HepG2 (cell line): ENCODE data around the gene DNAJA1. TPM values are rescaled to one million over a fixed set of nuclear protein-coding genes. Genes with fewer than 3 reads are reported as not detected.

Source experiments
- ATAC-seq: fragments of 200-7000 bp; cut with Tn5 transposase; 3 replicates; pipeline ENCODE4 v1.9.1; 2020; ENCODE audit warnings: mild to moderate bottlenecking, moderate library complexity
- BruUV-seq: library from RNA; stranded (reverse); fragments of 400-500 nt; replicated peaks from 2 replicates; lab custom pipeline; 2021; lab: Mats Ljungman, UMichigan
- CTCF ChIA-PET: fragments of 300-600 bp; formaldehyde crosslinking; extraction: SDS; loops from one replicate; lab custom pipeline; 2021; ENCODE audit warnings: low total read pairs, inconsistent platforms, low intra/inter-chr PET ratio; lab: Yijun Ruan, JAX
- POLR2A ChIA-PET: fragments of 350-600 bp; sonication (Branson Sonifier 250); formaldehyde crosslinking; loops from one replicate; lab custom pipeline; 2020; ENCODE audit warnings: antibody characterized with exemption, inconsistent platforms; lab: Yijun Ruan, JAX
- DNase-seq: peaks from one replicate; pipeline ENCODE4 v3.0.0-alpha.2; 2015; ENCODE audit warnings: low spot score
- FAIRE-seq: peaks from 3 replicates; lab custom pipeline; 2011; peaks lifted over from hg19 to GRCh38; lab: Jason Lieb, UNC
- H2AFZ ChIP-seq: one replicate; pipeline ENCODE4 v1.6.1; 2011; ENCODE audit warnings: low read length, inconsistent platforms
- H3K27ac ChIP-seq: fragments of 300-600 bp; 3 replicates; pipeline ENCODE4 v1.8.0; 2011; ENCODE audit warnings: mixed run types, mild to moderate bottlenecking, mixed read lengths, low read length, inconsistent platforms; ENCODE audit not compliant: insufficient read depth; ENCODE audit errors: extremely low read length
- H3K27me3 ChIP-seq, 2 experiments: fragments of 200-600 bp in 1 of 2; 2 replicates in 1 of 2; 3 replicates in 1 of 2; pipeline versions ENCODE4 v1.6.0 to v1.8.0; 2011; ENCODE audit warnings: low read length in 2 of 2, mild to moderate bottlenecking in 2 of 2, moderate library complexity in 2 of 2, inconsistent platforms in 1 of 2; ENCODE audit not compliant: insufficient read depth in 2 of 2, control insufficient read depth in 1 of 2
- H3K36me3 ChIP-seq, 2 experiments: fragments of 200-600 bp in 1 of 2; replicated peaks in 1 of 2; 2 replicates in 1 of 2; 3 replicates in 1 of 2; pipeline versions ENCODE4 v1.5.1 to v1.8.0; 2011; ENCODE audit warnings: low read length in 2 of 2, inconsistent platforms in 1 of 2; ENCODE audit not compliant: insufficient read depth in 2 of 2, control insufficient read depth in 1 of 2
- H3K4me1 ChIP-seq: 2 replicates; pipeline ENCODE4 v1.5.1; 2012; ENCODE audit warnings: low read length, inconsistent platforms; ENCODE audit not compliant: insufficient read depth
- H3K4me2 ChIP-seq: 2 replicates; pipeline ENCODE4 v1.6.0; 2011; ENCODE audit warnings: low read depth, low read length, inconsistent platforms
- H3K4me3 ChIP-seq, 3 experiments: fragments of 200-600 bp in 1 of 3; sonication (generic), shearing (Covaris generic) in 1 of 3; replicated peaks in 1 of 3; 2 replicates each; pipeline ENCODE4 v1.5.1; 2011 to 2016; ENCODE audit warnings: low read length in 3 of 3, inconsistent platforms in 2 of 3, low read depth in 2 of 3, mild to moderate bottlenecking in 2 of 3, control low read depth in 1 of 3, mixed read lengths in 1 of 3; ENCODE audit not compliant: insufficient read depth in 1 of 3
- H3K79me2 ChIP-seq: one replicate; pipeline ENCODE4 v1.6.1; 2011; ENCODE audit warnings: low read length, inconsistent platforms; ENCODE audit not compliant: insufficient read depth
- H3K9ac ChIP-seq: 2 replicates; pipeline ENCODE4 v1.6.0; 2011; ENCODE audit warnings: mild to moderate bottlenecking, low read depth, low read length, inconsistent platforms; ENCODE audit not compliant: insufficient read depth
- H3K9me3 ChIP-seq: 2 replicates; pipeline ENCODE4 v1.5.1; 2012; ENCODE audit warnings: mild to moderate bottlenecking, low read length
- H4K20me1 ChIP-seq: 2 replicates; pipeline ENCODE4 v1.6.0; 2011; ENCODE audit warnings: inconsistent platforms, mild to moderate bottlenecking, low read length, moderate library complexity; ENCODE audit not compliant: insufficient read depth
- FOXC1 ChIP-seq: sonication (generic); formaldehyde crosslinking; IDR thresholded peaks from 2 replicates; pipeline ENCODE4 v1.8.0; 2022; ENCODE audit warnings: mild to moderate bottlenecking, missing genetic modification reagents, borderline replicate concordance
- HMGXB4 ChIP-seq, 2 experiments: sonication (generic) in 1 of 2; formaldehyde crosslinking in 1 of 2; IDR thresholded peaks; 2 replicates each; pipeline versions ENCODE4 v1.4.0 to v1.6.1; 2018 to 2020; ENCODE audit warnings: missing genetic modification reagents in 2 of 2, borderline replicate concordance in 1 of 2, low read depth in 1 of 2, mild to moderate bottlenecking in 1 of 2, missing biosample characterization in 1 of 2
- IRF9 ChIP-seq: sonication (generic); formaldehyde crosslinking; IDR thresholded peaks from 2 replicates; pipeline ENCODE4 v1.8.0; 2022; ENCODE audit warnings: missing genetic modification reagents, mild to moderate bottlenecking, borderline replicate concordance
- PRDM15 ChIP-seq: sonication (generic); formaldehyde crosslinking; IDR thresholded peaks from 2 replicates; pipeline ENCODE4 v1.4.0; 2020; ENCODE audit warnings: missing genetic modification reagents
- ZNF234 ChIP-seq: sonication (generic); formaldehyde crosslinking; conservative IDR thresholded peaks from 2 replicates; pipeline ENCODE4 v1.5.1; 2020; ENCODE audit warnings: mild to moderate bottlenecking, missing genetic modification reagents
- ZNF383 ChIP-seq: sonication (generic); formaldehyde crosslinking; IDR thresholded peaks from 2 replicates; pipeline ENCODE4 v1.4.0; 2020; ENCODE audit warnings: missing genetic modification reagents, mild to moderate bottlenecking, borderline replicate concordance
- ZNF577 ChIP-seq: sonication (generic); formaldehyde crosslinking; IDR thresholded peaks from 2 replicates; pipeline ENCODE4 v1.4.0; 2020; ENCODE audit warnings: mild to moderate bottlenecking, low read depth, missing genetic modification reagents, borderline replicate concordance
- ZNF704 ChIP-seq: sonication (generic); formaldehyde crosslinking; IDR thresholded peaks from 2 replicates; pipeline ENCODE4 v1.8.1; 2023; ENCODE audit warnings: mild to moderate bottlenecking, inconsistent platforms, moderate library complexity, missing genetic modification reagents, borderline replicate concordance
- ZNF766 ChIP-seq: sonication (generic); formaldehyde crosslinking; IDR thresholded peaks from 2 replicates; pipeline ENCODE4 v1.5.0; 2020; ENCODE audit warnings: missing genetic modification reagents, borderline replicate concordance
- WGBS: methylation state at CpG from one replicate; pipeline ENCODE4 v1.1.6; 2017; ENCODE audit warnings: low lambda C conversion rate; 5-methylcytosine and 5-hydroxymethylcytosine counted together
- in situ Hi-C: cut with HindIII; loops from 2 replicates; pipeline ENCODE4 v1.10.0; 2017; ENCODE audit warnings: low pct_unique_long_range_greater_than_20kb; ENCODE audit not compliant: extremely low pct_ligation_motif_present
- intact Hi-C: fragments of 100-400 bp; cut with micrococcal nuclease; formaldehyde crosslinking; loops from one replicate; pipeline ENCODE4 v1.10.0; 2022; ENCODE audit not compliant: unreplicated experiment
- polyA plus RNA-seq, 8 experiments: library from polyadenylated mRNA; depleted of rRNA in 3 of 8; stranded (reverse) in 7 of 8; unstranded in 1 of 8; fragments of >200 nt; fragmentation: Illumina TruSeq in 4 of 8; extraction: Trizol in 4 of 8; gene quantifications; 2 replicates each; pipeline versions ENCODE4 v1.2.1 to v1.2.3, GENCODE V29; 2011 to 2016; ENCODE audit warnings: low read depth in 4 of 8, missing spikeins in 1 of 8, mixed read lengths in 1 of 8; ENCODE audit not compliant: insufficient read depth in 1 of 8
- total RNA-seq, 5 experiments: library from RNA; depleted of rRNA; stranded (reverse); fragments of >200 nt; fragmentation: Illumina TruSeq; extraction: Trizol; gene quantifications; 2 replicates each; pipeline ENCODE4 v1.2.3, GENCODE V29; 2016; ENCODE audit warnings: low read depth in 1 of 5

Gene DNAJA1
- total and polyA plus RNA-seq, 2 of the 13 experiments (the other 11 are each of a cell fraction or from before 2014, with no cell fraction given) = 95.9 to 306 TPM

GRCh38 chr9:33049680-33050361, 24.7 kb downstream of the DNAJA1 start (continued):
- TF ChIP-seq HMGXB4 (CRISPR knock-in tag; IDR thresholded peaks at IDR 0.05; ENCODE audit: borderline replicate concordance in 1 of 2, low read depth in 1 of 2) = no peak
- TF ChIP-seq ZNF704 = no peak
- no peak for TF ChIP-seq ZNF234 (CRISPR knock-in tag)
- TF ChIP-seq ZNF383 (CRISPR knock-in tag) = no peak

GRCh38 chr9:33051144-33051543, 26.1 kb downstream of the DNAJA1 start:
- no peak for FAIRE-seq
- no peak overlapping the region for H2AFZ ChIP-seq
- no peaks in the 10 kb centered on the region for H3K79me2 ChIP-seq
- 97% methylated on average over 4 of the region's 4 CpGs for WGBS
- in situ Hi-C loops (no loop called here), intact Hi-C loops (no loop called here)
- no TSS peak for BruUV-seq
- CTCF ChIA-PET = no interaction called here
- TF ChIP-seq ZNF577 (CRISPR knock-in tag) = no peak
- TF ChIP-seq PRDM15 (CRISPR knock-in tag) = no peak
- no peak for TF ChIP-seq HMGXB4 (CRISPR knock-in tag; IDR thresholded peaks at IDR 0.05; ENCODE audit: borderline replicate concordance in 1 of 2, low read depth in 1 of 2)
- no peak for TF ChIP-seq ZNF766 (CRISPR knock-in tag)
- no peak for TF ChIP-seq IRF9 (CRISPR knock-in tag)
- no peak for TF ChIP-seq FOXC1 (CRISPR knock-in tag)
- peaks cover 29% of the 10 kb centered on the region for H3K4me1 ChIP-seq
- H4K20me1 ChIP-seq = no peaks in the 10 kb centered on the region
- no peak for ATAC-seq
- no peak overlapping the region for H3K4me3 ChIP-seq
- no peak overlapping the region for H3K27ac ChIP-seq
- no peak overlapping the region for H3K9ac ChIP-seq
- no peaks in the 10 kb centered on the region for H3K9me3 ChIP-seq
- POLR2A ChIA-PET = no interaction called here
- no peak overlapping the region for H3K4me2 ChIP-seq
- H3K27me3 ChIP-seq = no peaks in the 10 kb centered on the region
- peaks cover 19 to 47% of the 10 kb centered on the region in 2 experiments for H3K36me3 ChIP-seq
- no peak for DNase-seq
